Left renal pelvis (tissue), 4 donors: ENCODE data around the gene AP3D1. TPM values are rescaled to one million over a fixed set of nuclear protein-coding genes. Genes with fewer than 3 reads are reported as not detected.

ENCODE experiments used
- DNase-seq, 4 donors: peaks; one replicate each; pipeline ENCODE4 v3.0.0-alpha.2; 2013; ENCODE audit warnings: low read depth in 4 of 4, low spot score in 3 of 4
- polyA plus RNA-seq, 4 donors: library from polyadenylated mRNA; unstranded; fragments of 120-200 nt; gene quantifications; one replicate each; pipeline ENCODE4 v1.2.1, GENCODE V29; 2013; ENCODE audit not compliant: insufficient read length in 4 of 4

AP3D1 gene
- polyA plus RNA-seq, 4 donors: 80.3 to 113 (median 98.6) TPM

DNA sequence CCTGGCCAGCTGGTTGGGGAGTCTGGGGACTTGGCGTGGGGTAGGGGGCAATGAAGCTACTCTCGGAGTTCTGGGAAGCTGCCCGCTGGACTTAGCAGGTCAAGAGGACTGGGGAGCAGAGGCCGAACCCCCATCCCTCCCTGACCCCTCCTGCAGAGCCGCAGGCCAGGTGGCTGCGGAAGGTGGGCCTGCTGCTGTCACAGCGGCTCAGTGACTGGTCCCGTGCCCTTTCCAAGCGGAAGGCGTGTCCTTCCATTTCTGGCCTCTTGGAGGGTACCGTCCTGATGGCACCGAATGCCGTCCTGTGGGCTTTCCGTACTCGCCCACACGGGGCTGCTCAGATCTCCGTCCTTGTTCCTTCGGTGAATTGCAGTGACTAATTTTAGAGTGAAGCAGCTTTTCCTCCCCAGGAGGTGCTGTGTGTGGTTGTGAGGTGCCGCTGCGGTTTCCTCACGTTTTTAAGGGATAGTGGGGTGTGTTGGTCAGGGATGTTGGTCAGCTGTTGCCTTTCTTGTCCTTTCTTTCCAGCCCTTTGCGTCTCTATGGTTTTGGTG lies 33.1 kb upstream of the AP3D1 start:
- DNase-seq: no peak

DNA sequence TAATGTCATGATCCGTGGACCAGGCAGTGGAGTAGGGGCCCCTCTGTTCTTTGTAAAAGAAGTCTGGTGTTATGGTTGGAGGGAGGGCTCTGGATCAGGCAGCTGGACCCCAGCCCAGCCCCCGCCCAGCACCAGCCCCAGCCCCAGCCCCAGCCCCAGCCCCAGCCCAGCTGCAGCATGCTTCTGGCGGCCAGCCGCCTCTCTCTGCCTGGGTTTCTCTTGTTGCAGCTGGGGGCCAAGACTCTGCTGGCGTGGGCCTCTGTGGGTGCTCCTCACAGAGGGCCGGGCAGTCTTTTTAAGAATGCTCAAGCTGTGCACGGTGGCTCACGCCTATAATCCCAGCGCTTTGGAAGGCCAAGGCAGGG lies 30.2 kb upstream of the AP3D1 start:
- DNase-seq: no peak

DNA sequence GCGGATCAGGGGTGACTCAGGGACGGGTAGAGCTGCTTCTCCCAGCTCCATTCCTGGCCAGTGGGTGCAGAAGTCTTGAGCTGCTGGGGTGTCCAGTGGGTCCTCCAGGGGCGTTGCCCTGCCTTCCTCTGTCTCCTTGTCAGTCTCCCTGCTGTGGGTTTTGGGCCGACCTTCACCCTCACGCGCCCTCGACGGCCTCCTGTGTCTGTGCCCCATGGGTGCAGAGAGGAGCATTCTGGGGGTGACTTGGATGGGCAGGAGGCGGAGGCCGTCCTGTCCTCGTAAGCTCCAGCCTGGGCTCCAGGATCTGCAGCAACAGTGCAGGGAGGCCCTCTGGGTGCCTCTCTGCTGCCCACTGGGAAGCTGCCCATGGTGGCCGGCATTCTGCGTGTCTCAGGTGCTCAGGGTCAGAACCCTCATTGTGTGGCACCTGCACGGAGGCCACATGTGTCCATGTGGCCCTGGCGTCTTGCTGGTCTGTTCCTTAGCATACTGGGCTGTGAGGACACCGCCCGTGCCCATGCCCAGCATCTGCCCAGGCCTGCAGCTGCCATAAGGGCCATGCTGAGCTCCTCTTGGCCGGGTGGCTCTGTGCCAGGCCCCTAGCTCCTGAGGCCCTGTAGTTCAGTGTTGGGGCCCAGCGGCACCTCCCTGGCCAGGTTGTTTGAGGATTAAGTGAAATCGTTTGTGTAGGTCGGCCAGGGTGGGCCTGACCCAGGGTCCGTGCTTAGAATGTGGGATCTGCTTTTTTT lies 29.7 kb upstream of the AP3D1 start:
- no peak for DNase-seq

DNA sequence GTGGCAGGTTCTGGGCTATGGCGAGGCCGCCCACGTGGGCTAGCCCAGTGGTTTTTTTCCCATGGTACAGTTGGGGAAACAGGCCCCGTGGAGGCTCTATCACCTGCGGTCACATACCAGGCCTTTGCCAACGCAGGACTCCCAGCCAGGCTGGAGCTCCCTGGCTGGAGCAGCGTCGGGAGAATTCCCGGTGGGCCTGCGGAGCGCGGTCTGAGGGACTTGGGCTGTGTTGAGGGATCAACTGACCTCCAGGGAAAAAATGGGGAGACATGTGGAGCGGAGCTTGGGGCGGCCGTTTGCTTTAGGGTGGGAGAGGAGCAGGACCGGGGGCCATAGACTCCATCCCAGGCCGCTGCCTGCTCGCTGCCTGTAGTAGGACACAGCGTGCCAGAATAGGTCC lies 28.7 kb upstream of the AP3D1 start:
- DNase-seq: no peak

DNA sequence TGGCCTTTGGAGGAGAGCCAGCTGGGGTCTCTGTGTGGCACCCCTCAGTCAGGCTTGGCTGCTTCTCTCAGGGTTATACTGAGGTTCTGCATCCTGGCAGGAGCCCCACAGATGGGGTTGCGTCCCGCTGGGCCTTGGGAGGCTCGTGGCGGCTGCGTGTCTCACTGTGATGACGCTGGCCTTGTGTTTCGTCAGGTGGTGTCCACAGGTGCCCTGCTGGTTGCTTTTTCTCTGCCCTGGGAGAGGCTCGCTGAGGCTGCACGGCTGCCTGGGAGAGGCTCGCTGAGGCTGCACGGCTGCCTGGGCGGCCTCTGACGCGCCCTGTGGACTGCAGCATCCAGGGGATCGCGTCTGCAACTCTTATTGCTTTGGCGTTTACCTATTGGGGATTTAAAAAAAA lies 27.7 kb upstream of the AP3D1 start:
- DNase-seq: no peak

DNA sequence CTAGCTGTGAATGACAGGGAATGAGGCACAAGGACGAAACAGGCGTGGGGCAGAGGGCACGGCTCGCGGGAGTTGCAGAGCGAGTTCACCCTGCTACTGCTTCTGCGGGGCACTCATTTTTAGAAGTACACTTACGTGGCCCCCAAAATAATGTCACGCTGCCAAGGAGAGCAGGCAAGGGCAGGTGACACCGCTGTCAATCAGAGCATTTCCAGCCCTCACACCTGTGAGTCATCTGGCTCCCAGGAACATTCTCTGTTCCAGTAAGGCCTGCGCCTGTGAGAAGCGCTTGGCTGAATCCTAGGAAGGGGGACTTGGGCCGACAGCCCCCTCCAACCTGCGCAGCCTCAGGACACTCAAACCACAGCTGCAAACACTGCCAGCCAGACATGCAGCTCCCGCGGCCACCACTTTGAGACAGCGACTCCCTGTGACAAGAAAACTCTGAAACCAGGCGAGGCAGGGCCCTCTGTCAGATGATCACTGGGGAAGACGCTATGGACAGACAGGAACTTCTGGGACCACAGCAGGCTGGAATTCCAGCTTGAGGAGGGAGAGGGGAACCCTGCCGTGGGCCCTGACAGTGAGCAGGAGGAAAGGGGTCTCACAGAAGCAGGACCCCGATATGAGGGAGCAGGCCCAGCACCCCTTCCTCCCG lies 25.1 kb upstream of the AP3D1 start:
- no peak for DNase-seq

DNA sequence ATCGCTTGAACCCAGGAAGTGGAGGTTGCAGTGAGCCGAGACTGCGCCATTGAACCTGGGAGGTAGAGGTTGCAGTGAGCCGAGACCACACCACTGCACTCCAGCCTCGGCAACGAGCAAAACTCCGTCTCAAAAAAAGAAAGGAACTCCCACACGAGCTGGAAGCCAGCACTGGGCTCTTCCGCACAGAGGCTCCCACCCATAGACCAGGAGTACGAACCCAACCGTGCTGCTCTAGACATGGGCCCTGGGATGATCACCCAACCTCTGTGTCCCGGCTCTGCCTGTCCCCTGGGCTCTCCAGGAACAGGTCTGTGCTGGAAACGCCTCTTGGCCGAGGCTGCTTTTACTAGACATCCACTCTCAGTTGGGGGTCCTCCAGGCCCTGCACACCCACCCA lies 24.4 kb upstream of the AP3D1 start:
- no peak for DNase-seq

DNA sequence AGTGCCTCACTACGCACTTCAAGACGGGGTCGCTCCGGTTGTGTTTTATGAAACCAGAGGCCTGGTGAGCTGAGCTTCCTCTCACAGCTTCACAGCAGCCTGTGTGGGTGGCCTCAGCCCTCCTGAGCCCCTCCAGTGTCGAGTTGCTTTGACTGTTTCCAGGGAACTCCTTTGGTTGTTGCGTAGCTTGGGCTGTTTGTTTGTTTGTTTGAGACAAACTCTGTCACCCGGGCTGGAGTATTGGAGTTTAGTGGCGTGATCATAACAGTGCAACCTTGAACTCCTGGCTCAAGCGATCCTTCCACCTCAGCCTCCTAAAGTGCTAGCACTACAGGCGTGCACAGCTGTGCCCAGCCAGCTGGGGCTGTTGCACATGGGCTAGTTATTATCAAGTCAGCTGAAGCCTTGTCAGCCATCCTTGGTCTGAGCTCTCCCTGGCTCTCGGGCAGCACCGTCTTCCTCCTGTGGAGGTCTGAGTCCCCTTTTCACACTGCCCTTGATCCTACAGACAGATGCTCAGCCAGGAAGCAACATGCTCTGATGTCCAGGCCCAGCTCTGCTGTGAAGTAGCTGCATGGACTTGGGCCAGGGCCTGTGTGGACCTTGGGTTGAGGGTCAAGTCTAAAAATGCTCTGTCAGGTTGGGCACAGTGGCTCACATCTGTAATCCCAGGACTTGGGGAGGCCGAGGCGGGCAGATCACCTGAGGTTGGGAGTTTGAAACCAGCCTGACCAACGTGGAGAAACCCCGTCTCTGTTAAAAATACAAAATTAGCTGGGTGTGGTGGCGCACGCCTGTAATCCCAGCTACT lies 22.6 kb upstream of the AP3D1 start:
- DNase-seq: no peak

DNA sequence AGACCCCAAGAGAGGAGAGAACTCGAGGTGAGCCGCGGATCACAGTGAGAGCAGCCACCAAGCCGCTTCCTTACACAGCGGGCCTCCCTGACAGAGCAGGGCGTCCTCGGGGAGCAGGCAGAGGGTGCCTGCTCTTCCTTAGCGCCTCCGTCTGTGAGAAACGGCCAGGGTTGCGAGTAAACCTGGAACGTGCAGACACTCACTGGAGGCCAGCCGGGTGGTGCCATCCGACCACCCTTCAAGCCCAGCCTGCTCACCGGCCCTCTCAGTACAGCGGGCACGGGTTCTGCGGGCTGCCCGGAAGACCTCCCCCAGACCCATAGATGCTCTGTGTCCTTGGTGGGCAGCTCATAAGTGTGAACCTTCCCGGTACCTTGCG lies 22.0 kb upstream of the AP3D1 start:
- DNase-seq: no peak

DNA sequence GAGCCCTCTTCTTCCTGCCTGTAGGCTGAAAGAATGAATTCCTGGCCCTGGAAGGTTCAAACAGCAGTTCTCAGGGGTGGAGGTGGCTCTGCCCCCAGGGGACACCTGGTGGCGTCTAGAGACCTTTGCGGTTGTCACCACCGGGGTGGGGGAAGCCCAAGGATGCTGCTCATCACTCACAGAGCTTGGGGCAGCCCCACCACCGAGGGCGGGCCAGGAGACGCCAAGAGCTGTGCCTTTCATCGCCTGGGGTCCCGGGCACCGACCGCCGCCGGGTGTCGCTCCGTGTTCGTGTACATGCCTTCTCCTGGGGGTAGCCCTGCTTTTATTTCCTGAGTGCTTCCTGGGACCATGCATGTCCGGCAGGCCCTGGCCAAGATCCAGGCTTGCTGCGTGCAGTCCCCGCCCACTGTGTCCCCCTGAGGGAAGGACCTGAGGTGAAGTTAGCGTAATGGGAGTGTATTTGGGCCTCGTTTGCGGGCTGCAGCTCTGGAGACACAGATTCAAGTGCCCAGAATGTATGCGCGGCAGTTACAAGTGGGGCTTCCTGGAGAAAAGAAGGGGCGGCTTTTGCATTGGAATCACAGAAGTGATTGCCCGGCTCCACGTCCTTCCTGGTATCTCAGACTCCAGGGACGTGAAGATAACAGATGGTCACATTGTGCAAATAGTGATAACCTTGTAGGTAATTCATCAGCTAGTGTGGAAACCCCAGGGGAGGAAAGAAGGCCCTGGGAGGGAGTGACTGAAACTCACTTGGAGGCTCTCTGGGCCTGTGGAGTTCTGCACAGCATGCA lies 20.2 kb upstream of the AP3D1 start:
- no peak for DNase-seq

DNA sequence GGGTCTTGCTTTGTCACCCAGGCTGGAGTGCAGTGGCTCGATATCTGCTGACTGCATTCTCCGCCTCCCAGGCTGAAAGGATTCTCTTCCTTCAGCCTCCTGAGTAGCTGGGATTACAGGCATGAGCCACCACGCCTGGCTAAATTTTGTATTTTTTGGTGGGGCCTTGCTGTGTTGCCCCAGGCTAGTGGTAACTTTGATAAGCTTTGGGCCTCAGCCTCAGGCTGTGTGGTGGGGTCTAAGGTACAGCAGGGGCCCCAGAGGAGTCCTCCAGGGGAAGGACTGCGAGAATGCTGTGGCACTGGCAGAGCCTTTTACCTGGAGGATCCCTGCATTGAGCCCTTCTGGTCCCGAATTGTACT lies 19.6 kb upstream of the AP3D1 start:
- DNase-seq: no peak

DNA sequence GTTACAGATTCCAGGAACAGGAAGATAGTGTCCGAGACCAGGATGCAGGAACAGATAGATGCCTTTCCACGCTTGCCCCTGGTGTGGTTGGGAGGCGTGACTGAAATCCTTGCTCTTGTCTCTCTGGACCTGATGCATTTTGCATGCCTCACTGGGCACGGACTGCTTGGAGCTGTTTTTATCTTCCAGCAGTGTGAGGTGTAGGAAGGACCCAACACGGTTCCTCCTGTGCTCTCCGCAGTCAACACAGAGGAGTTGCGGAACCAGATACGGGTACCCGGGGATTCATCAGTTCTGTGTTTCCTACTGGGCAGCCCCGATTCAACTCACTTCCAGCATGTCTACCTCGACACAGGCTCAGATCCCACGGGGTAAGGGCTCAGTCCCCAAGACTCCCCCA lies 18.9 kb upstream of the AP3D1 start:
- DNase-seq: no peak

DNA sequence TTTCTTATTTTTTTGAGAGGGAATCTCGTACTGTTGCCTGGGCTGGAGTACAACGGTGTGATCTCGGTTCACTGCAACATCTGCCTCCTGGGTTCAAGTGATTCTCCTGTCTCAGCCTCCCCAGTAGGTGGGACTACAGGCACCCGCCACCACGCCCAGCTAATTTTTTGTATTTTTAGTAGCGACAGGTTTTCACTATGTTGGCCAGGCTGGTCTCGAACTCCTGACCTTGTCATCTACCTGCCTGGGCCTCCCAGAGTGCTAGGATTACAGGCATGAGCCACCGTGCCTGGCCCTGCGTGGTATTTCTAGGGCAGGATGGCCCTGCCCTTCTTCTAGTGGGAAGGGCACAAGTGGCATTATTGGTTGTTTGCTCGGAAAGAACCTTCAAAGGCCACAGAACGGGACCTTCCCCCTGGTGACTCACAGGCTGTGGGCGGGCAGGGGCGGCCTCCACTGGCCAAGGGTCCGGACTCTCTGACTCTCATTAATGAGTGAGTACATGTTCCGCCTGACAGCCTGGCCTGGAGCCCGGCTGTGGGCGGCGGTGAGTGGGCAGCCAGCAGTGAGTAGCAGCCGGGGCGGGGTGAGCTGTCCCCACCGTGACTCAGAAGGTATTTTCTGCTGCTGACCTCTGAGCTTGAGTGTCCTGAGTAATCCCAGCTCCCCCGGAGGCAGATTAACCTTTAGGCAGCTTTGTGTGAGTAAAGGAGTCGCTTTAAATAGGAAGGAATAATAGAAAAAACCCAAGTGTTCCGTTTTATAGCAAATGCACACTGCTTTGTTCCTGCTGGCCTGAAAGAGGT lies 17.5 kb upstream of the AP3D1 start:
- DNase-seq: peak in 2 of 4 donors; percentile 75 to 79

DNA sequence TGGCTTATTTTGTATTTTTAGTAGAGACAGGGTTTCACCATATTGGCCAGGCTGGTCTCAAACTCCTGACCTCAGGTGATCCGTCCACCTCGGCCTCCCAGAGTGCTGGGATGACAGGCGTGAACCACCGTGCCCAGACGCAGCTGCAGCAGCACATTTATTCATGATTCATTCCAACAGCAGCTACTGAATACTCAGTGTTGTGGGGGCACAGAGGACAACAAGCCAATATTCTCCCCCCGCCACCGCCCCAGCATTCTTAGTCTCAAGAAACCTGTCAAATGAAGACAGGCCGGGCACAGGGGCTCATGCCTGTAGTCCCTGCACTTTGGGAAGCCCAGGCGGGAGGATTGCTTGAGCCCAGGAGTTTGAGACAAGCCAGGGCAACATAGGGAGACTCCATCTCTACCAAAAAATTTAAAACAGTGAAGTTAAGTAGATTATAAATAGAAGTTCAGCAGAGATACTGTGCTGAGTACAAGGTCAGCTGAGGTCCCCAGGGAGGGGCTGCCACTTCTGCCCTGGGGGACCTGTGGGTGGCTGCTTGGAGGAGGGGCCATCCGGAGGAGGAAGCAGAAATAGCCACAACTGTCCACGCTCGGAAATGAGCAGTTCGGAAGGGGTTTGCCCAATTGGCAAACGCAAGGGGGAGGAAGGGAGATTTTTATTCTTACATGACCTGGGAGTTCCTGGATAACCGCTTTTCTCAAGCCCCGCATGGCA lies 16.7 kb upstream of the AP3D1 start:
- DNase-seq: no peak

DNA sequence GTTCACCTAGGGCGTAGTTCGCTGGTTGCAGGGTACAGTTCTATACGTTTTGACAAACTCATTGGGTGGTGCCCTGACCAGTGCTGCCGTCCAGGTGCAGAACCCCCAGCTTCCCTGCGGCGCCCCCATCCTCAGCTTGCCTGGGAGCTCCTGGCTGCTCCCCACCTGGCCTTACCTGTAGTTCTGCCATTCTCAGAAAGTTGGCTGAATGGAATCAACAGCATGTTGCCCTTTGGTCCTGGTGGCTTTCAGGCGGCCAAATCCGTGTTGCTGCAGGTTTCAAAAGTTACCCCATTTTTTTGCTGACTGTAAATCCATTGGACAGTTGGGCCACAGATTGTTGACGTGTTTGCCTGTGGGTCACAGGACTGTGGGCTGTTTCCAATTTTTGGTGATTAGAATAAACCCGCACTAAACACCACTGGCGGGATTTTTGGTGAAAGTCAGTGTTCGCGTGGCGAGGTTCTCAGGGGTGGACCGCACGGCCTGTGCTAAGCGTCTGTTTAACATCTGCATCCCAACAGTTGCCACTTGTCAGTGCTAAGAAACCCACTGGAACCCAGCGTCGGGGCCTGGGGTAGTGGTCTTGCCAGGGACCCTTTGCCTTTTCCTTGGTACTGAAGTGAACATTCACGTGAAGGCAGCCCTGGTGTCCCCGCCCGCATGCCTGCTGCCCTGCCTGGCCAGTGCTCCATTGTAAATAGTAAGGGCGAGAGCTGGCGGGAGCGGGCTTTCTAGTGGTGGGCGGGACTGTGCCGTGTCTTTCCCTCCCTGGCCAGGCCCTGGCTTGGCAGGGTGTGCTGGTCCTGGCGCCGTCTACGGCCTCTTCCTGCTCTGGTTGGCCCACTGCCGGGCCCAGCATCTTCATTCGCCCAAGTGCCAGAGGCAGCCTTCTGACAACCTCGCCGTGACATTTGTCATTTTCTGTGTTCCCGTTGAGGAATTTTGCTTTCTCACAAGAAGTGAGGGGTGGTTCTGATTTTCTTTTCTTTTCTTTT lies 15.7 kb upstream of the AP3D1 start:
- no peak for DNase-seq

DNA sequence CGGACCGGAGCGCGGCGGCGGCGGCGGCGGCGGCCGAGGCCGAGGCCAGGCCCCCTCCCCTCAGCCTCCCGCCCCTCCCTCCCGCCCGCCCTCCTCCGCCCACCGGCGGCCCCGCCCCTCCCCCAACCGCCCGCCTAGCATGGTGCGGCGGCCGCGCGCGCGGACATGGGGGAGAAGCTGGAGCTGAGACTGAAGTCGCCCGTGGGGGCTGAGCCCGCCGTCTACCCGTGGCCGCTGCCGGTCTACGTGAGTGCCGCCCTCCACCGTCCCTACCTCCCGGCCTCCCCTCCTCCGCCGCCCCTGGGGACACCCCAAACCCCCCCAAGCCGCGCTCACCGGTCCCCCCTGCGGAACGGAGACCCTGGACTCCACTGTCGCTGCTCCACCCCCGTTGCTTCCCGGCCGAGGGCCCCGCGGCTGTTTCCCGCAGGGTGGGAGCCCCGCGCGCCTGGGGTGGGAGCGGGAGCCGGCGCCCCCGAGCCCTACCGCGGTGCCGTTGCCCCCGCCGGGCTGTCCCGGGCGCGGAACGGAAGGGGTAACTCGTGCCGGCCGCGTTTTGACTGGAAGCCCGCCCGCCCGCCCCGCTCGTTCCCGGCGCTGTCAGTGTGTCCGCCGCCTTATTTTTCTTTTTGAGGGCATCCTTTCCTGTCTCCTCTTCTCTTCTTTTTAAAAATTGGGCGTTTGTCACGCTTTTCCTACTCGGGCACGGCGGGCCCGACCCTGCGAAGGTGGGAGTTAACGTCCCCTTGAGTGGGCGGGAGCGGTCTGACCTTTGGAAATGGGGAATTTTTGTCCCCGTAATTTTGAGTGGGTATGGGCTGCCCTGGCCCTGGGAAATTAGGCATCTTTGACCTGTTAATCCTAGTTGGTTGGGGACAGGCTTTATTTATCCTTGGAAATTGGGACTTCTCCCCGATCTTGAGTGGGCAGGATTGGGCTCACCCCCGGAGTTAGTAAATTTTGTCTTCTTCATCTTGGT lies 12.9 kb upstream of the AP3D1 start:
- no peak for DNase-seq

DNA sequence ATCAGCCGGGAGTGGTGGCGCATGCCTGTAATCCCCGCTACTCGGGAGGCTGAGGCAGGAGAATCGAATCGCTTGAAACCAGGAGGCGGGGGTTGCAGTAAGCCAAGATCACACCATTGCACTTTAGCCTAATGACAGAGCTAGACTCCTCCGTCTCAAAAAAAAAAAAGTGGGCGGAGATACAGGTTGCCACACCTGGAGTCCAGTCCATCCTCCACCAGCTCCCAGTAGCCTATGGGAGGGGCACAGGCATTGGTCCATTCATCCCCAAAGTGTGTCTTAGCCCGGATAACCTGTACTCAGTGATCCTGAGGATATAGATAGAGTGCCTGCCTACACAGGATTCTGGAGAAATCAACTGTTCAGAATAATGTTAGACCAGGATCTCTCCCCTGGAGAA lies 9.0 kb upstream of the AP3D1 start:
- no peak for DNase-seq
